ENCODE data around the gene ABCC12.

DNA sequence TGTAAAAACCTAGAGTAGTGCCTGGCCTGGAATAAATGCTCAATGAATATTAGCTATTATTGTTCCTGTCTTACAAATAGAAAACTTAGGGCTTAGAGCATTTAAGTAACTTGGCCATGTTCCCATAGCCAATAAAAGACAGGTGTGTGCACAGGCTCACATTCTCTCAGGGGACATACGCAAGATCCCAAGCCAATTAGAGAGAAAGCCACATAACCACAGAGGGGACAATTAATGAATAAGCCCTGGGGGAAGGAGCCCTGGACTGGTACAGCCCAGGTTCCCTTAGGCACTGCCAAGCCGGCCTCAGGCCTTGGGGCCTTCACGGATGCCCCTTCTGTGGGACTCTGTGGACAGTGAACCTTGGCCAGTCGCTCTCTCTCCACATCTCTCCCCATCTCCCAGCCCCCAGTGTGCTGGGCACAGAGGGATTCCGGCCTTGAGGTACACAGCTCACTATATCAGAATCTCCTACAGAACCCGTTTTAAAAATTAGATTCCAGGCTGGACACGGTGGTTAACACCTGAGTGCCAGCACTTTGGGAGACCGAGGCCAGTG, 27.3 kb upstream of the ABCC12 start:
- TF ChIP-seq, protein P1, sequence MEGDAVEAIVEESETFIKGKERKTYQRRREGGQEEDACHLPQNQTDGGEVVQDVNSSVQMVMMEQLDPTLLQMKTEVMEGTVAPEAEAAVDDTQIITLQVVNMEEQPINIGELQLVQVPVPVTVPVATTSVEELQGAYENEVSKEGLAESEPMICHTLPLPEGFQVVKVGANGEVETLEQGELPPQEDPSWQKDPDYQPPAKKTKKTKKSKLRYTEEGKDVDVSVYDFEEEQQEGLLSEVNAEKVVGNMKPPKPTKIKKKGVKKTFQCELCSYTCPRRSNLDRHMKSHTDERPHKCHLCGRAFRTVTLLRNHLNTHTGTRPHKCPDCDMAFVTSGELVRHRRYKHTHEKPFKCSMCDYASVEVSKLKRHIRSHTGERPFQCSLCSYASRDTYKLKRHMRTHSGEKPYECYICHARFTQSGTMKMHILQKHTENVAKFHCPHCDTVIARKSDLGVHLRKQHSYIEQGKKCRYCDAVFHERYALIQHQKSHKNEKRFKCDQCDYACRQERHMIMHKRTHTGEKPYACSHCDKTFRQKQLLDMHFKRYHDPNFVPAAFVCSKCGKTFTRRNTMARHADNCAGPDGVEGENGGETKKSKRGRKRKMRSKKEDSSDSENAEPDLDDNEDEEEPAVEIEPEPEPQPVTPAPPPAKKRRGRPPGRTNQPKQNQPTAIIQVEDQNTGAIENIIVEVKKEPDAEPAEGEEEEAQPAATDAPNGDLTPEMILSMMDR (optimal IDR thresholded peaks at IDR 0.05 in 1 of 3, IDR thresholded peaks at IDR 0.05 in 1 of 3, conservative IDR thresholded peaks at IDR 0.05 in 1 of 3; ENCODE audit: extremely low read depth in 1 of 3, insufficient read depth in 2 of 3, low read length in 3 of 3), result no peak
- TF ChIP-seq EZH2 (IDR thresholded peaks at IDR 0.05; ENCODE audit: low read length), result no peak
